Spinal cord (tissue), 10 donors: ENCODE measurements around the gene APOBEC3C. TPM values are rescaled to one million over a fixed set of nuclear protein-coding genes. Genes with fewer than 3 reads are reported as not detected.
"Not testable (repeated sequence)": the region's sequence is repeated elsewhere in the genome, so short reads cannot be mapped to it uniquely, and the experiment has no call there.

Source experiments
- DNase-seq, 6 donors: peaks; one replicate each; pipeline versions ENCODE4 v3.0.0 to v3.0.0-alpha.2; 2013 to 2015; ENCODE audit warnings: low spot score in 6 of 6, low read depth in 4 of 6
- H3K27ac ChIP-seq: one replicate; pipeline ENCODE4 v1.5.1; 2013; ENCODE audit warnings: low read depth, low read length, control low read depth
- H3K27me3 ChIP-seq: one replicate; pipeline ENCODE4 v1.6.1; 2013; ENCODE audit warnings: low read length; ENCODE audit not compliant: control insufficient read depth, insufficient read depth
- H3K36me3 ChIP-seq: one replicate; pipeline ENCODE4 v1.6.1; 2013; ENCODE audit warnings: low read length; ENCODE audit not compliant: control insufficient read depth, insufficient read depth
- H3K4me1 ChIP-seq: one replicate; pipeline ENCODE4 v1.6.1; 2013; ENCODE audit warnings: low read length; ENCODE audit not compliant: control insufficient read depth, insufficient read depth
- H3K4me3 ChIP-seq: one replicate; pipeline ENCODE4 v1.5.1; 2013; ENCODE audit warnings: low read depth, low read length, control low read depth
- H3K9me3 ChIP-seq: one replicate; pipeline ENCODE4 v1.6.1; 2013; ENCODE audit warnings: low read length; ENCODE audit not compliant: control insufficient read depth, insufficient read depth
- WGBS: methylation state at CpG from one replicate; pipeline ENCODE4 v1.1.5; 2013; ENCODE audit warnings: missing lambda C conversion rate; ENCODE audit not compliant: insufficient coverage; 5-methylcytosine and 5-hydroxymethylcytosine counted together
- polyA plus RNA-seq, 2 donors: library from polyadenylated mRNA; unstranded; fragments of 120-200 nt; gene quantifications; one replicate each; pipeline ENCODE4 v1.2.1, GENCODE V29; 2013; ENCODE audit not compliant: insufficient read length in 2 of 2
- total RNA-seq, 2 donors: library from RNA; depleted of rRNA in 1 of 2; stranded (reverse); fragments of 120-200 nt in 1 of 2; fragments of >200 nt in 1 of 2; gene quantifications; one replicate each; pipeline versions ENCODE4 v1.2.3 to v1.2.4, GENCODE V29; 2013 to 2014
- donor health status: healthy.

APOBEC3C gene
- total and polyA plus RNA-seq, 4 donors = 2.6 to 4.7 (median 3.2) TPM

- H3K27ac ChIP-seq = peak within 1 kb of the TSS; percentile 64
- H3K4me1 ChIP-seq = peaks cover 21% of the 10 kb centered on the region
- H3K4me3 ChIP-seq = peak within 1 kb of the TSS; percentile 51
- H3K27me3 ChIP-seq = no peaks in the 10 kb centered on the region
- H3K36me3 ChIP-seq = no peaks in the 10 kb centered on the region
- peaks cover 2% of the 10 kb centered on the region for H3K9me3 ChIP-seq
- DNase-seq = peak in 4 of 6 donors; percentile 3 to 84 (median 40)
- WGBS = 30% methylated on average over 13 of the region's 16 CpGs
Measured at GRCh38 chr22:38981992-38982927, 31.8 kb upstream of the APOBEC3C start, which contains the start of gene APOBEC3B. Gene APOBEC3B (plus strand): TSS chr22:38982347. CDS start chr22:38982454, 107 bp downstream.

- Histone ChIP-seq H3K27me3 (no peaks in the 10 kb centered on the region), H3K36me3 (no peaks in the 10 kb centered on the region), H3K27ac (no peak overlapping the region), H3K4me1 (peaks cover 21% of the 10 kb centered on the region), H3K4me3 (no peak overlapping the region), H3K9me3 (peaks cover 2% of the 10 kb centered on the region)
- no CpG with 5 or more reads among the region's 2 CpGs for WGBS
- DNase-seq = no peak
Measured at GRCh38 chr22:38984224-38984623, 29.8 kb upstream of the APOBEC3C start.

- H3K36me3 ChIP-seq, H3K4me3 ChIP-seq, DNase-seq, H3K27me3 ChIP-seq, H3K9me3 ChIP-seq, H3K27ac ChIP-seq: not testable (repeated sequence)
- H3K4me1 ChIP-seq = peaks cover 21% of the 10 kb centered on the region
- 93% methylated on average over 6 of the region's 9 CpGs for WGBS
Measured at GRCh38 chr22:38984784-38985757, 29.0 kb upstream of the APOBEC3C start.

GRCh38 chr22:38986629-38987028, 27.4 kb upstream of the APOBEC3C start:
- WGBS = 83% methylated on average over 1 of the region's 3 CpGs

GRCh38 chr22:38987171-38987895, 26.7 kb upstream of the APOBEC3C start:
- Histone ChIP-seq H3K27ac (no peak overlapping the region), H3K9me3 (peaks cover 2% of the 10 kb centered on the region), H3K36me3 (no peaks in the 10 kb centered on the region), H3K4me1 (peaks cover 6% of the 10 kb centered on the region), H3K4me3 (no peak overlapping the region), H3K27me3 (no peaks in the 10 kb centered on the region)
- DNase-seq = no peak
- 66% methylated on average over 3 of the region's 8 CpGs for WGBS

More at GRCh38 chr22:38986629-38987028, 27.4 kb upstream of the APOBEC3C start:
- Histone ChIP-seq H3K4me1 (peaks cover 13% of the 10 kb centered on the region), H3K27me3 (no peaks in the 10 kb centered on the region), H3K36me3 (no peaks in the 10 kb centered on the region), H3K4me3 (no peak overlapping the region), H3K9me3 (peaks cover 2% of the 10 kb centered on the region), H3K27ac (no peak overlapping the region)
- no peak for DNase-seq

GRCh38 chr22:38989466-38989865, 24.6 kb upstream of the APOBEC3C start:
- no peak for DNase-seq
- Histone ChIP-seq H3K36me3 (no peaks in the 10 kb centered on the region), H3K27ac (no peak overlapping the region), H3K4me3 (no peak overlapping the region), H3K9me3 (no peaks in the 10 kb centered on the region), H3K27me3 (no peaks in the 10 kb centered on the region), H3K4me1 (peaks cover 5% of the 10 kb centered on the region)
- 87% methylated on average over 3 of the region's 6 CpGs for WGBS

DNA sequence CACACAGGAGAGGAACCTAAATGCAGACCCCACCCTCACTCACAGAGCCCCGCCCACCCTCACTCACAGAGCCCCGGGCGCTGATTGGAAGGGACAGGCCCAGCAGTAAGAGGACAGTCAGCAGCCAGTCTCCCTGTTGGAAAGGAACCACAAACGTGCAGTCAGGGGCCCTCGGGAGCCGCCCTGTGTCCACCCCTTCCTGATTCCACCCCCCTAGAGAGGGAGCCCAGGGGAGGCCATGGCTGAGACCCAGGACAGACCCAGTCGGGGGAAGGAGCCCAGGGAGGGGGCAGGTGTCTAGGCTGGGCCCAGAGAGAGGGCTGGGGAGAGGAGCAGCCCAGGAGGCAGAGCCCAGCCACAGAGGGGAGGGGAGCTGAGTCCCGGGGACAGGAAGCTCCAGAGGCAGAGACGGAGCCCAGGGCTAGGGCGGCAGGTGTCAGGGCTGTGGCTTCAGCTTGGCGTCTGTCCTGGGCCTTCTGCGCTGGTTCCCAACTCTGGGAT, 21.1 kb upstream of the APOBEC3C start:
- not testable (repeated sequence) for H3K4me3 ChIP-seq, H3K4me1 ChIP-seq, H3K9me3 ChIP-seq, H3K27ac ChIP-seq, H3K27me3 ChIP-seq, H3K36me3 ChIP-seq, DNase-seq
- 30% methylated on average over 6 of the region's 12 CpGs for WGBS

DNA sequence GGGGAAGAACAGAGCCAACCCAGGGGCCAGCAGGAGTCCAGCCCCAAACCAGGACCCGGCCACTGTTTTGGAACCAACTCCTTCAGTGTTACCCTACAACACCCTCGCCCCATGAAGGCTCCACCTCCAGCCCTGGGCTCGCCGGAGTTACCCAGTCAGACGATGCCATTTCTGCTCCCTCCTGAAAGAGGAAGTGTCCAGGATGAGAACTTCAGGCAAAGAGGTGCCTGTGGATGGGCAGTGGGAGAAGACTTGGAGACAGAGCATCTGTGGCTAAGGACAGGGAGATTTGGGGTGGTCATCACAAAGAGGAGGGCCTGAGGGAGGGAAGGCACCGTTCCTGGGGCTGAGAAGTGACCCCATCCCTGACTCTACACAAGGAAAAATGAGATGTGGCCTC, 18.0 kb upstream of the APOBEC3C start:
- Histone ChIP-seq H3K4me1 (peaks cover 5% of the 10 kb centered on the region), H3K27me3 (no peaks in the 10 kb centered on the region), H3K4me3 (no peak overlapping the region), H3K27ac (no peak overlapping the region), H3K36me3 (no peaks in the 10 kb centered on the region), H3K9me3 (no peaks in the 10 kb centered on the region)
- DNase-seq = no peak
- WGBS = 56% methylated on average over 3 of the region's 6 CpGs

DNA sequence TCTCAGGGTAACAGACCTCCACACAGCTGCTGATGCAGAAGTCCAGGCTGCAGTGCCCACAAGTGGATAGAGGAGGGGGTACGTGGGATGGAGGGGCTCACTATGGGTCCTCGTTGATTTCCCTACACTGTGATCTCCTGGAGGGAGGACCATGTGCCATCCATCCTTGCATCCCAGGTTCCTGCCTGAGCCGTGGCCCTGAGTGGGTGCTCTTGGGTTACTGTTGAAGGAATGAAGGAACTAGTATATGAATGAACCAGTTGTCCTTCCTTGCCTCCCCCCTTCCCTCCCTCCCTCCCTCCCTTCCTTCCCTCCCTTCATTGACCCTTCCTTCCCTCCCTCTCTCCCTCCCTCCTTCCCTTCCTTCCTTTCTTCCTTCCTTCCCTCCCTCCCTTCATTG, 16.5 kb upstream of the APOBEC3C start:
- no peak for DNase-seq
- no peaks in the 10 kb centered on the region for H3K9me3 ChIP-seq
- H3K4me3 ChIP-seq = no peak overlapping the region
- H3K27me3 ChIP-seq = no peaks in the 10 kb centered on the region
- no peak overlapping the region for H3K27ac ChIP-seq
- no CpG with 5 or more reads among the region's 3 CpGs for WGBS
- H3K4me1 ChIP-seq = peaks cover 5% of the 10 kb centered on the region
- no peaks in the 10 kb centered on the region for H3K36me3 ChIP-seq
